Liver (tissue), 3 donors: Measurements from ENCODE around the gene PTPRB.

Experiments used
- ATF3 ChIP-seq: IDR thresholded peaks from 2 replicates; pipeline ENCODE4 v1.6.1; 2016; ENCODE audit warnings: antibody characterized with exemption
- CTCF ChIP-seq: fragments of 150-350 bp; IDR thresholded peaks from 2 replicates; pipeline ENCODE4 v1.5.1; 2017; ENCODE audit warnings: improper control_type of control experiment, low read depth, low read length; ENCODE audit not compliant: missing input control
- FOXA1 ChIP-seq: IDR thresholded peaks from 2 replicates; pipeline ENCODE4 v1.6.1; 2016; ENCODE audit warnings: antibody characterized with exemption
- GABPA ChIP-seq, 2 donors: IDR thresholded peaks in 1 of 2; conservative IDR thresholded peaks in 1 of 2; 2 replicates each; pipeline ENCODE4 v1.6.1; 2016; ENCODE audit warnings: antibody characterized with exemption in 2 of 2, mild to moderate bottlenecking in 1 of 2, moderate library complexity in 1 of 2
- HNF4A ChIP-seq, 2 donors: conservative IDR thresholded peaks; 2 replicates each; pipeline ENCODE4 v1.6.1; 2016; ENCODE audit warnings: antibody characterized with exemption in 2 of 2, mild to moderate bottlenecking in 2 of 2
- HNF4G ChIP-seq: IDR thresholded peaks from 2 replicates; pipeline ENCODE4 v1.6.1; 2016; ENCODE audit warnings: antibody characterized with exemption
- JUND ChIP-seq, 2 donors: IDR thresholded peaks; 2 replicates each; pipeline ENCODE4 v1.6.1; 2016; ENCODE audit warnings: antibody characterized with exemption in 2 of 2
- RAD21 ChIP-seq, 2 donors: IDR thresholded peaks; 2 replicates each; pipeline ENCODE4 v1.6.1; 2016; ENCODE audit warnings: antibody characterized with exemption in 2 of 2, mild to moderate bottlenecking in 2 of 2
- SP1 ChIP-seq: IDR thresholded peaks from 2 replicates; pipeline ENCODE4 v1.6.1; 2018; ENCODE audit warnings: antibody characterized with exemption, mild to moderate bottlenecking
- TAF1 ChIP-seq: conservative IDR thresholded peaks from 2 replicates; pipeline ENCODE4 v1.6.1; 2016; ENCODE audit warnings: antibody characterized with exemption, mild to moderate bottlenecking
- YY1 ChIP-seq: IDR thresholded peaks from 2 replicates; pipeline ENCODE4 v1.6.1; 2016; ENCODE audit warnings: antibody characterized with exemption, mild to moderate bottlenecking
- ZBTB33 ChIP-seq: IDR thresholded peaks from 2 replicates; pipeline ENCODE4 v1.6.1; 2016; ENCODE audit warnings: antibody characterized with exemption
- TF ChIP-seq, protein P1 (sequence below): IDR thresholded peaks from 2 replicates; pipeline ENCODE4 v1.6.1; 2016; ENCODE audit warnings: antibody characterized with exemption
- TF ChIP-seq, protein P2 (sequence below): IDR thresholded peaks from 2 replicates; pipeline ENCODE4 v1.6.1; 2016; ENCODE audit warnings: antibody characterized with exemption, mild to moderate bottlenecking
- donor health status: healthy.
- donor health status: healthy.

DNA sequence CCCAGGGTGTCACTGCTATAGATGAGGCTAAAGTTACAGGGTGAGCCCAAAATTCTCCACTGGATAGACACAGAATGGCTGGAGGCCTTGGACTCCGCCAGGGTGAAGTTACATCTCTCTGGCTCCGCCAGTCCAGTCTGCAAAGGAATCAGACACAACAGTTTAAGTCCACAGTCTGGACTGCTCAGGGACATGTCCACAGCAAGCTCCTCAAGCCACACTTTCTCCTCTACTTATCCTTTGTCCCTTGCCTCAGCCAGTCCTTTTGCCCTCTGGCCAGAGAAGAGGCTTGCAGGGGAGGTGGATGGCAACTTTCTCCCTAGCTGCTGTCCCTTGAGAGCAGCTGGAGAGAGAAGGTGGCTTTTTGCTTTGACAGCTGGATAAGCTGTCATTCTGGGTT is 28.0 kb downstream of the PTPRB start:
- TF ChIP-seq CTCF (no peak), ATF3 (no peak), TAF1 (no peak), RAD21 (IDR thresholded peaks at IDR 0.05) (no peak), SP1 (no peak), JUND (IDR thresholded peaks at IDR 0.05) (no peak), GABPA (IDR thresholded peaks at IDR 0.05 in 1 of 2, conservative IDR thresholded peaks at IDR 0.05 in 1 of 2) (no peak), FOXA1 (no peak), ZBTB33 (no peak), YY1 (no peak), HNF4G (no peak), HNF4A (conservative IDR thresholded peaks at IDR 0.05) (no peak)
- TF ChIP-seq, protein P1, sequence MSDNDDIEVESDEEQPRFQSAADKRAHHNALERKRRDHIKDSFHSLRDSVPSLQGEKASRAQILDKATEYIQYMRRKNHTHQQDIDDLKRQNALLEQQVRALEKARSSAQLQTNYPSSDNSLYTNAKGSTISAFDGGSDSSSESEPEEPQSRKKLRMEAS: no peak
- TF ChIP-seq, protein P2, sequence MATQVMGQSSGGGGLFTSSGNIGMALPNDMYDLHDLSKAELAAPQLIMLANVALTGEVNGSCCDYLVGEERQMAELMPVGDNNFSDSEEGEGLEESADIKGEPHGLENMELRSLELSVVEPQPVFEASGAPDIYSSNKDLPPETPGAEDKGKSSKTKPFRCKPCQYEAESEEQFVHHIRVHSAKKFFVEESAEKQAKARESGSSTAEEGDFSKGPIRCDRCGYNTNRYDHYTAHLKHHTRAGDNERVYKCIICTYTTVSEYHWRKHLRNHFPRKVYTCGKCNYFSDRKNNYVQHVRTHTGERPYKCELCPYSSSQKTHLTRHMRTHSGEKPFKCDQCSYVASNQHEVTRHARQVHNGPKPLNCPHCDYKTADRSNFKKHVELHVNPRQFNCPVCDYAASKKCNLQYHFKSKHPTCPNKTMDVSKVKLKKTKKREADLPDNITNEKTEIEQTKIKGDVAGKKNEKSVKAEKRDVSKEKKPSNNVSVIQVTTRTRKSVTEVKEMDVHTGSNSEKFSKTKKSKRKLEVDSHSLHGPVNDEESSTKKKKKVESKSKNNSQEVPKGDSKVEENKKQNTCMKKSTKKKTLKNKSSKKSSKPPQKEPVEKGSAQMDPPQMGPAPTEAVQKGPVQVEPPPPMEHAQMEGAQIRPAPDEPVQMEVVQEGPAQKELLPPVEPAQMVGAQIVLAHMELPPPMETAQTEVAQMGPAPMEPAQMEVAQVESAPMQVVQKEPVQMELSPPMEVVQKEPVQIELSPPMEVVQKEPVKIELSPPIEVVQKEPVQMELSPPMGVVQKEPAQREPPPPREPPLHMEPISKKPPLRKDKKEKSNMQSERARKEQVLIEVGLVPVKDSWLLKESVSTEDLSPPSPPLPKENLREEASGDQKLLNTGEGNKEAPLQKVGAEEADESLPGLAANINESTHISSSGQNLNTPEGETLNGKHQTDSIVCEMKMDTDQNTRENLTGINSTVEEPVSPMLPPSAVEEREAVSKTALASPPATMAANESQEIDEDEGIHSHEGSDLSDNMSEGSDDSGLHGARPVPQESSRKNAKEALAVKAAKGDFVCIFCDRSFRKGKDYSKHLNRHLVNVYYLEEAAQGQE: no peak
